ENCODE measurements around the gene TMEM87B. TPM values are rescaled to one million over a fixed set of nuclear protein-coding genes. Genes with fewer than 3 reads are reported as not detected.

The TMEM87B gene
- total RNA-seq, 1 donor = 33.7 TPM

- Histone ChIP-seq H3K4me2 (ENCODE audit: insufficient read depth, low read length) (no peak overlapping the region), H3K79me2 (ENCODE audit: insufficient read depth, low read length) (no peaks in the 10 kb centered on the region), H3K4me1 (ENCODE audit: insufficient read depth, low read length) (no peaks in the 10 kb centered on the region), H3K9me3 (ENCODE audit: low read depth, low read length) (no peaks in the 10 kb centered on the region), H4K20me1 (ENCODE audit: insufficient read depth, low read length) (no peaks in the 10 kb centered on the region), H3K4me3 (ENCODE audit: insufficient read depth, low read length) (no peak overlapping the region), H3K27me3 (ENCODE audit: insufficient read depth, low read length) (no peaks in the 10 kb centered on the region), H3K27ac (ENCODE audit: low read depth, low read length) (no peak overlapping the region), H3K36me3 (ENCODE audit: insufficient read depth, low read length) (no peaks in the 10 kb centered on the region), H2AFZ (ENCODE audit: low read length) (no peak overlapping the region)
- TF ChIP-seq CTCF (IDR thresholded peaks at IDR 0.05; ENCODE audit: extremely low read depth, low read depth, low read length) = no peak
- DNase-seq (ENCODE audit: insufficient read length, low spot score, missing footprints) = no peak
Measured at GRCh38 chr2:112129060-112129459, 74.0 kb downstream of the TMEM87B start.

GRCh38 chr2:112133344-112133743 lies 78.3 kb downstream of the TMEM87B start:
- Histone ChIP-seq H3K4me1 (ENCODE audit: insufficient read depth, low read length) (peaks cover 5% of the 10 kb centered on the region), H3K27me3 (ENCODE audit: insufficient read depth, low read length) (no peaks in the 10 kb centered on the region), H3K36me3 (ENCODE audit: insufficient read depth, low read length) (no peaks in the 10 kb centered on the region), H3K9me3 (ENCODE audit: low read depth, low read length) (no peaks in the 10 kb centered on the region), H3K79me2 (ENCODE audit: insufficient read depth, low read length) (no peaks in the 10 kb centered on the region), H3K4me3 (ENCODE audit: insufficient read depth, low read length) (no peak overlapping the region), H3K27ac (ENCODE audit: low read depth, low read length) (no peak overlapping the region), H3K4me2 (ENCODE audit: insufficient read depth, low read length) (no peak overlapping the region), H2AFZ (ENCODE audit: low read length) (no peak overlapping the region), H4K20me1 (ENCODE audit: insufficient read depth, low read length) (no peaks in the 10 kb centered on the region)
- DNase-seq (ENCODE audit: insufficient read length, low spot score, missing footprints) = no peak
- no peak for TF ChIP-seq CTCF (IDR thresholded peaks at IDR 0.05; ENCODE audit: extremely low read depth, low read depth, low read length)

GRCh38 chr2:112134120-112134519 lies 79.1 kb downstream of the TMEM87B start:
- no peaks in the 10 kb centered on the region for H3K79me2 ChIP-seq (ENCODE audit: insufficient read depth, low read length)
- H3K4me3 ChIP-seq (ENCODE audit: insufficient read depth, low read length) = no peak overlapping the region
- H2AFZ ChIP-seq (ENCODE audit: low read length) = no peak overlapping the region
- no peak for TF ChIP-seq CTCF (IDR thresholded peaks at IDR 0.05; ENCODE audit: extremely low read depth, low read depth, low read length)
- no peaks in the 10 kb centered on the region for H4K20me1 ChIP-seq (ENCODE audit: insufficient read depth, low read length)
- no peak overlapping the region for H3K4me2 ChIP-seq (ENCODE audit: insufficient read depth, low read length)
- no peaks in the 10 kb centered on the region for H3K27me3 ChIP-seq (ENCODE audit: insufficient read depth, low read length)
- no peaks in the 10 kb centered on the region for H3K9me3 ChIP-seq (ENCODE audit: low read depth, low read length)
- no peaks in the 10 kb centered on the region for H3K36me3 ChIP-seq (ENCODE audit: insufficient read depth, low read length)
- H3K27ac ChIP-seq (ENCODE audit: low read depth, low read length) = no peak overlapping the region
- H3K4me1 ChIP-seq (ENCODE audit: insufficient read depth, low read length) = peaks cover 5% of the 10 kb centered on the region
- DNase-seq (ENCODE audit: insufficient read length, low spot score, missing footprints) = no peak

GRCh38 chr2:112136096-112136495 lies 81.0 kb downstream of the TMEM87B start:
- Histone ChIP-seq H3K4me3 (ENCODE audit: insufficient read depth, low read length) (no peak overlapping the region), H3K9me3 (ENCODE audit: low read depth, low read length) (no peaks in the 10 kb centered on the region), H3K27ac (ENCODE audit: low read depth, low read length) (no peak overlapping the region), H2AFZ (ENCODE audit: low read length) (no peak overlapping the region), H3K4me2 (ENCODE audit: insufficient read depth, low read length) (no peak overlapping the region), H3K79me2 (ENCODE audit: insufficient read depth, low read length) (no peaks in the 10 kb centered on the region), H4K20me1 (ENCODE audit: insufficient read depth, low read length) (no peaks in the 10 kb centered on the region), H3K4me1 (ENCODE audit: insufficient read depth, low read length) (peaks cover 5% of the 10 kb centered on the region), H3K27me3 (ENCODE audit: insufficient read depth, low read length) (no peaks in the 10 kb centered on the region), H3K36me3 (ENCODE audit: insufficient read depth, low read length) (no peaks in the 10 kb centered on the region)
- no peak for TF ChIP-seq CTCF (IDR thresholded peaks at IDR 0.05; ENCODE audit: extremely low read depth, low read depth, low read length)
- no peak for DNase-seq (ENCODE audit: insufficient read length, low spot score, missing footprints)
